OCI-LY3 (cell line): Measurements from ENCODE around the gene POGZ.

Experiments
- EZH2phosphoT487 ChIP-seq: fragments of 200-600 bp; shearing (Covaris generic); IDR thresholded peaks from 2 replicates; pipeline ENCODE4 v1.6.1; 2018; ENCODE audit warnings: antibody characterized with exemption, mixed run types, low read depth
- TF ChIP-seq, protein P1 (sequence below): fragments of 200-600, 300-600 bp; sonication (generic); IDR thresholded peaks from 2 replicates; pipeline ENCODE4 v1.5.1; 2014; ENCODE audit warnings: antibody characterized with exemption, low read length, low read depth

DNA sequence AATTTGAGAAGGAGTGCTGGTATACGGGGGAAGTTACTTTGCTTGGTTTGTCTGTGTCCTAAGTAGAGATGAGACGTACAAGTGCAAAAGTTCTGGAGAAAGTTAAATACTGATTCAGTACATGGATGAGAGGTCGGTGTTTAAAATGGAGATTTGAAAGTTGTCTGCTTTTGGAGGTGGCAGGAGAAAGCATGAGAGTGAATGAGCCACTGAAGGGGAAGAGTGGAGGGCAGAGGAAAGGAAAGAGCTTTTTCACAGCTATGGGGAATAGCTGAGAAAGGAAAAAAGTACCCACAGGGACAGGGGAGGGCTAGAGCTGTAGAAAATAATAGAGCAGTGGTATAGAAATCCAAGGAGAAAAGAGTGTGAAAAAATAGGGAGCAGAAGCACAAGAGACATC, 33.7 kb upstream of the POGZ start:
- TF ChIP-seq, protein P1, sequence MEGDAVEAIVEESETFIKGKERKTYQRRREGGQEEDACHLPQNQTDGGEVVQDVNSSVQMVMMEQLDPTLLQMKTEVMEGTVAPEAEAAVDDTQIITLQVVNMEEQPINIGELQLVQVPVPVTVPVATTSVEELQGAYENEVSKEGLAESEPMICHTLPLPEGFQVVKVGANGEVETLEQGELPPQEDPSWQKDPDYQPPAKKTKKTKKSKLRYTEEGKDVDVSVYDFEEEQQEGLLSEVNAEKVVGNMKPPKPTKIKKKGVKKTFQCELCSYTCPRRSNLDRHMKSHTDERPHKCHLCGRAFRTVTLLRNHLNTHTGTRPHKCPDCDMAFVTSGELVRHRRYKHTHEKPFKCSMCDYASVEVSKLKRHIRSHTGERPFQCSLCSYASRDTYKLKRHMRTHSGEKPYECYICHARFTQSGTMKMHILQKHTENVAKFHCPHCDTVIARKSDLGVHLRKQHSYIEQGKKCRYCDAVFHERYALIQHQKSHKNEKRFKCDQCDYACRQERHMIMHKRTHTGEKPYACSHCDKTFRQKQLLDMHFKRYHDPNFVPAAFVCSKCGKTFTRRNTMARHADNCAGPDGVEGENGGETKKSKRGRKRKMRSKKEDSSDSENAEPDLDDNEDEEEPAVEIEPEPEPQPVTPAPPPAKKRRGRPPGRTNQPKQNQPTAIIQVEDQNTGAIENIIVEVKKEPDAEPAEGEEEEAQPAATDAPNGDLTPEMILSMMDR = no peak
- no peak for TF ChIP-seq EZH2phosphoT487
